ENCODE measurements around the gene SLC17A7. TPM values are rescaled to one million over a fixed set of nuclear protein-coding genes. Genes with fewer than 3 reads are reported as not detected.

The SLC17A7 gene
- total and polyA plus RNA-seq, 2 donors (not counting 1 experiment from before 2014, with no cell fraction given), result 0.60 to 0.89 TPM

- no peaks in the 10 kb centered on the region for H3K9me3 Mint-ChIP-seq (ENCODE audit: insufficient read depth)
- intact Hi-C loops (cut with micrococcal nuclease), result loop anchor here (2.0 to 5.0 kb wide), 3 partner anchors 37 to 163 kb away; partner anchors contain the start of genes CD37 and GFY
- WGBS (ENCODE audit: insufficient coverage), result 90% methylated on average over 24 of the region's 26 CpGs
- Histone ChIP-seq H3K4me1 (ENCODE audit: control insufficient read depth in 2 of 2, insufficient read depth in 2 of 2, low read length in 2 of 2) (peaks cover 21 to 46% of the 10 kb centered on the region in 2 donors), H2AFZ (ENCODE audit: insufficient read depth, low read depth, low read length, poor library complexity, severe bottlenecking) (peak overlapping the region; percentile 65), H4K20me1 (ENCODE audit: control insufficient read depth, insufficient read depth, low read length, poor library complexity, severe bottlenecking) (no peaks in the 10 kb centered on the region), H3K9me3 (ENCODE audit: control extremely low read depth in 1 of 3, control insufficient read depth in 2 of 3, insufficient read depth in 1 of 3, low read length in 2 of 3) (peaks cover 0 to 6% (median 0%) of the 10 kb centered on the region in 3 donors), H3K4me2 (replicated peaks; ENCODE audit: low read depth, low read length, poor library complexity, severe bottlenecking) (peak overlapping the region; percentile 62), H3K9ac (ENCODE audit: low read length) (peak overlapping the region; percentile 48), H3K27me3 (replicated peaks in 1 of 4; ENCODE audit: control extremely low read depth in 1 of 4, control insufficient read depth in 3 of 4, insufficient read depth in 4 of 4, low read length in 3 of 4) (no peaks in the 10 kb centered on the region), H3K4me3 (ENCODE audit: control extremely low read depth in 1 of 5, extremely low read depth in 1 of 5, insufficient read depth in 1 of 5, low read depth in 2 of 5, low read length in 4 of 5) (peak overlapping the region in 2 of 5 experiments; percentile 1 to 32), H3K27ac (ENCODE audit: low read length in 2 of 2) (peak overlapping the region; percentile 51 to 65), H3K79me2 (ENCODE audit: control insufficient read depth, insufficient read depth, low read length) (no peaks in the 10 kb centered on the region), H3K36me3 (replicated peaks in 1 of 2; ENCODE audit: control extremely low read depth in 1 of 2, control insufficient read depth in 1 of 2, extremely low read depth in 1 of 2, insufficient read depth in 2 of 2, low read length in 1 of 2) (no peaks in the 10 kb centered on the region)
- peak; percentile 35 for DNase-seq
- ChIA-PET CTCF (interaction anchor here (0.9 to 5.9 kb wide), 41 partner anchors 9 to 290 kb away, joined by 3 to 54 read pairs (median 7); partner anchors contain the start of genes ALDH16A1, CD37, FLT3LG and GFY), POLR2A (interaction anchor here (0.5 to 2.9 kb wide), 12 partner anchors 28 to 1117 kb away, joined by 3 to 18 read pairs (median 4); partner anchors contain the start of genes CD37, FLT3LG and TEAD2)
- TF ChIP-seq EZH2 (IDR thresholded peaks at IDR 0.05; ENCODE audit: borderline replicate concordance, insufficient read depth, low read depth, low read length, poor library complexity, severe bottlenecking) (no peak), CTCF (IDR thresholded peaks at IDR 0.05) (no peak)
- no peak for ATAC-seq (ENCODE audit: low read depth)
- no peaks in the 10 kb centered on the region for H3K27me3 Mint-ChIP-seq
- H3K4me1 Mint-ChIP-seq, result peaks cover 43% of the 10 kb centered on the region
- peak overlapping the region; percentile 61 for H3K4me3 Mint-ChIP-seq
- H3K27ac Mint-ChIP-seq, result peak overlapping the region; percentile 92
Measured at GRCh38 chr19:49390131-49390928, 51.0 kb downstream of the SLC17A7 start.
